ENCODE measurements around the gene ARL11. TPM values are rescaled to one million over a fixed set of nuclear protein-coding genes. Genes with fewer than 3 reads are reported as not detected.

ARL11 gene
- not detected in 5 replicates for total RNA-seq (2022; extraction: Qiagen RNA extraction; ENCODE audit: low read depth)

DNA sequence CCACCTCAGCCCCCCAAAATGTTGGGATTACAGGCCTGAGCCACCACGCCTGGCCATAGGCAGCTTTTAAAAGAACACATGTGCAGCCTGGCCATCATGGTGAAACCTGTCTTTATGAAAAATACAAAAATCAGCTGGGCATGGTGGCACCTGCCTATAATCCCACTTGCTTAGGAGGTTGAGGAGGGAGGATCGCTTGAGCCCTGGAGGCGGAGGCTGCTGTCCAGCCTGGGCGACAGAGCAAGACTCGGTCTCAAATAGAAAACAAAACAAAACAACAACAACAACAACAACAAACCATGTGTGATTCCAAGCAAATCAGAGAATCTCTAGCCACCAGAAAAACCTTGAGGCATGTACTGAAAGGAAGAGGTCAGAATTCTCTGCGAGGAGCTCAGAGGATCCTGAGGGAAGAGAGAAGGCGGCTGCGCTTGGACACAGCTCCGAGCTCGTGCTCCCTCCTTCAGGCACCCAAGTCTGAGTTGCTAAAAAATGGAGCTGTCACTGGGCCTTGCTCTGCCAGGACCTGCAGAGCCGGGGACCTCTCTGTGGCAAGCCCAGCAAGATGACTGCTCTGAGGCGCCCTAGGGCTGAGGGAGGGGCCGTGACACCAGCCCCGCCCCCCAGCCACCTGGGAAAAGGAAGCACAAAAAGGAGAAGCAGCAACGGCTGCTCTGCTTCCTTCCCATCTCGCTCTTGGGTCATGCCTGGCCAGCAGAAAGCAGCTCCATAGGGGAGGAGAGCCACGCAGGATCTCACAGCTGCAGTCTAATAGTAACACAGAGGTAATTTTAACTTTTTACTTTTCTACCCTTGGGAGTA, at the start of gene ARL11:
Gene ARL11, plus strand, starts transcription at position 677 of the 822 bp plus-strand sequence. CDS start 1,941 bp downstream, outside the sequence.

GRCh38 chr13:49585220-49586157, 42.8 kb upstream of the ARL11 start, which contains the start of gene RCBTB1:
Gene RCBTB1, minus strand, starts transcription at chr13:49585558. Its CDS starts 18,279 bp downstream, at chr13:49567279.

Other genes starting within 250 kb of the ARL11 start
- gene CAB39L, start 184.4 kb upstream of the ARL11 start, total RNA-seq (2022; extraction: Qiagen RNA extraction; ENCODE audit: low read depth) = 2.0 to 2.4 TPM (median 2.2 TPM) in 5 replicates
- 1.6 to 2.1 TPM (median 1.9 TPM) in 5 replicates for gene SETDB2, start 184.2 kb upstream of the ARL11 start, total RNA-seq (2022; extraction: Qiagen RNA extraction; ENCODE audit: low read depth)
- 6.4 to 8.1 TPM (median 7.0 TPM) in 5 replicates for gene PHF11, start 132.6 kb upstream of the ARL11 start, total RNA-seq (2022; extraction: Qiagen RNA extraction; ENCODE audit: low read depth)
- gene RCBTB1, start 42.9 kb upstream of the ARL11 start, total RNA-seq (2022; extraction: Qiagen RNA extraction; ENCODE audit: low read depth) = 8.2 to 10.1 TPM (median 9.0 TPM) in 5 replicates
- 44.7 to 69.3 TPM (median 64.9 TPM) in 5 replicates for gene EBPL, start 63.0 kb downstream of the ARL11 start, total RNA-seq (2022; extraction: Qiagen RNA extraction; ENCODE audit: low read depth)
- gene KPNA3, start 164.2 kb downstream of the ARL11 start, total RNA-seq (2022; extraction: Qiagen RNA extraction; ENCODE audit: low read depth) = 23.9 to 28.0 TPM (median 25.0 TPM) in 5 replicates

Measured in A549 treated with CpdA at 1 μM for 4 hours (cell line).